H9 (cell line): ENCODE results near the gene GMPR. TPM values are rescaled to one million over a fixed set of nuclear protein-coding genes. Genes with fewer than 3 reads are reported as not detected.

ENCODE experiments used
- DNase-seq: peaks from one replicate; pipeline ENCODE4 v3.0.0-alpha.2; 2017
- H2AFZ ChIP-seq: one replicate; pipeline ENCODE4 v1.6.1; 2013; ENCODE audit warnings: mild to moderate bottlenecking, low read length, control low read depth, moderate library complexity
- H2AK5ac ChIP-seq: 2 replicates; pipeline ENCODE4 v1.6.1; 2013; ENCODE audit warnings: low read length, control low read depth, mixed read lengths; ENCODE audit not compliant: insufficient read length
- H2BK120ac ChIP-seq: one replicate; pipeline ENCODE4 v1.6.1; 2013; ENCODE audit warnings: low read depth, mild to moderate bottlenecking, low read length, control low read depth, inconsistent platforms; ENCODE audit not compliant: poor library complexity, severe bottlenecking
- H2BK12ac ChIP-seq: 2 replicates; pipeline ENCODE4 v1.6.1; 2013; ENCODE audit warnings: low read length, control low read depth, mixed read lengths, low read depth; ENCODE audit not compliant: insufficient read length
- H2BK15ac ChIP-seq: 2 replicates; pipeline ENCODE4 v1.6.1; 2013; ENCODE audit warnings: low read depth, low read length, control low read depth
- H2BK20ac ChIP-seq: one replicate; pipeline ENCODE4 v1.6.1; 2013; ENCODE audit warnings: low read depth, mild to moderate bottlenecking, low read length, control low read depth, inconsistent platforms; ENCODE audit not compliant: poor library complexity, severe bottlenecking
- H2BK5ac ChIP-seq: 2 replicates; pipeline ENCODE4 v1.6.1; 2013; ENCODE audit warnings: low read length, control low read depth, mixed read lengths; ENCODE audit not compliant: insufficient read length
- H3K14ac ChIP-seq: 2 replicates; pipeline ENCODE4 v1.6.1; 2013; ENCODE audit warnings: low read length, control low read depth; ENCODE audit not compliant: insufficient read depth
- H3K18ac ChIP-seq: 2 replicates; pipeline ENCODE4 v1.6.1; 2013; ENCODE audit warnings: low read depth, mild to moderate bottlenecking, mixed read lengths, low read length, control low read depth; ENCODE audit not compliant: insufficient read length
- H3K23ac ChIP-seq: 2 replicates; pipeline ENCODE4 v1.6.1; 2013; ENCODE audit warnings: low read length, control low read depth, mixed read lengths, low read depth; ENCODE audit not compliant: insufficient read length
- H3K23me2 ChIP-seq: 2 replicates; pipeline ENCODE4 v1.6.1; 2013; ENCODE audit warnings: low read depth, mild to moderate bottlenecking, mixed read lengths, low read length, control low read depth; ENCODE audit not compliant: insufficient read length, poor library complexity, severe bottlenecking
- H3K27ac ChIP-seq: 2 replicates; pipeline ENCODE4 v1.5.1; 2013; ENCODE audit warnings: low read length, control low read depth, mixed read lengths, low read depth; ENCODE audit not compliant: insufficient read length
- H3K27me3 ChIP-seq: 2 replicates; pipeline ENCODE4 v1.6.1; 2013; ENCODE audit warnings: low read length, control low read depth, inconsistent platforms; ENCODE audit not compliant: insufficient read depth
- H3K4ac ChIP-seq: 2 replicates; pipeline ENCODE4 v1.6.1; 2013; ENCODE audit warnings: low read depth, mild to moderate bottlenecking, control low read depth, inconsistent platforms, low read length, moderate library complexity
- H3K4me1 ChIP-seq: 2 replicates; pipeline ENCODE4 v1.6.1; 2013; ENCODE audit warnings: low read length, control low read depth, inconsistent platforms; ENCODE audit not compliant: insufficient read depth
- H3K4me2 ChIP-seq: 2 replicates; pipeline ENCODE4 v1.6.1; 2013; ENCODE audit warnings: low read length, control low read depth, mixed read lengths; ENCODE audit not compliant: insufficient read length, insufficient read depth
- H3K56ac ChIP-seq: 2 replicates; pipeline ENCODE4 v1.6.1; 2013; ENCODE audit warnings: low read depth, mild to moderate bottlenecking, mixed read lengths, low read length, control low read depth; ENCODE audit not compliant: insufficient read length
- H3K79me1 ChIP-seq: 2 replicates; pipeline ENCODE4 v1.6.1; 2013; ENCODE audit warnings: low read depth, mild to moderate bottlenecking, moderate library complexity, low read length, control low read depth, inconsistent platforms; ENCODE audit not compliant: insufficient read depth, poor library complexity, severe bottlenecking
- H3K79me2 ChIP-seq: 2 replicates; pipeline ENCODE4 v1.6.1; 2013; ENCODE audit warnings: low read length, control low read depth, inconsistent platforms; ENCODE audit not compliant: insufficient read depth
- H3K9ac ChIP-seq: 2 replicates; pipeline ENCODE4 v1.6.1; 2013; ENCODE audit warnings: low read length, control low read depth, mixed read lengths; ENCODE audit not compliant: insufficient read length; ENCODE audit errors: extremely low read depth
- H3K9me3 ChIP-seq: one replicate; pipeline ENCODE4 v1.6.1; 2013; ENCODE audit warnings: low read depth, low read length, inconsistent platforms; ENCODE audit not compliant: control insufficient read depth
- H3T11ph ChIP-seq: one replicate; pipeline ENCODE4 v1.6.1; 2013; ENCODE audit warnings: mild to moderate bottlenecking, low read length, control low read depth, inconsistent platforms
- H4K20me1 ChIP-seq: one replicate; pipeline ENCODE4 v1.6.1; 2013; ENCODE audit not compliant: control insufficient read depth, insufficient read length, insufficient read depth
- H4K5ac ChIP-seq: 2 replicates; pipeline ENCODE4 v1.6.1; 2013; ENCODE audit warnings: low read depth, mild to moderate bottlenecking, mixed read lengths, low read length, control low read depth; ENCODE audit not compliant: insufficient read length
- H4K8ac ChIP-seq: replicated peaks from 2 replicates; pipeline ENCODE4 v1.6.1; 2013; ENCODE audit warnings: low read length, control low read depth, mixed read lengths, low read depth; ENCODE audit not compliant: insufficient read length
- H4K91ac ChIP-seq: 2 replicates; pipeline ENCODE4 v1.6.1; 2013; ENCODE audit warnings: low read depth, mild to moderate bottlenecking, moderate library complexity, mixed read lengths, low read length, control low read depth; ENCODE audit not compliant: insufficient read length
- H3K27ac Mint-ChIP-seq, 3 experiments: 2 replicates in 2 of 3; 3 replicates in 1 of 3; pipeline ENCODE4 v1.8.0; 2020 to 2021; ENCODE audit warnings: mixed read lengths in 3 of 3, mild to moderate bottlenecking in 1 of 3, moderate library complexity in 1 of 3
- H3K27me3 Mint-ChIP-seq: 2 replicates; pipeline ENCODE4 v1.8.0; 2021; ENCODE audit warnings: low read depth, mild to moderate bottlenecking, moderate library complexity, mixed read lengths
- H3K36me3 Mint-ChIP-seq, 3 experiments: 2 replicates in 2 of 3; 3 replicates in 1 of 3; pipeline ENCODE4 v1.8.0; 2020 to 2021; ENCODE audit warnings: low read depth in 3 of 3, mixed read lengths in 3 of 3; ENCODE audit not compliant: insufficient read depth in 1 of 3
- H3K4me1 Mint-ChIP-seq, 2 experiments: 2 replicates each; pipeline ENCODE4 v1.8.0; 2020; ENCODE audit warnings: mixed read lengths in 2 of 2
- H3K4me3 Mint-ChIP-seq, 2 experiments: 2 replicates in 1 of 2; 3 replicates in 1 of 2; pipeline ENCODE4 v1.8.0; 2020 to 2021; ENCODE audit warnings: mild to moderate bottlenecking in 2 of 2, mixed read lengths in 2 of 2, moderate library complexity in 1 of 2
- H3K9me3 Mint-ChIP-seq, 2 experiments: 2 replicates in 1 of 2; 3 replicates in 1 of 2; pipeline ENCODE4 v1.8.0; 2020; ENCODE audit warnings: mild to moderate bottlenecking in 2 of 2, mixed read lengths in 2 of 2, moderate library complexity in 1 of 2
- CTCF ChIP-seq: fragments of 200-600 bp; sonication (generic); conservative IDR thresholded peaks from 3 replicates; pipeline ENCODE4 v1.8.0; 2021; ENCODE audit warnings: antibody characterized with exemption, mild to moderate bottlenecking
- WGBS: extraction: QIAGEN DNeasy Blood & Tissue Kit; methylation state at CpG from one replicate; pipeline ENCODE4 v1.1.7; 2013; ENCODE audit warnings: missing lambda C conversion rate, low lambda C conversion rate, mixed read lengths; ENCODE audit not compliant: insufficient read length; ENCODE audit errors: extremely low coverage; 5-methylcytosine and 5-hydroxymethylcytosine counted together
- total RNA-seq: library from RNA; stranded (reverse); gene quantifications from 2 replicates; pipeline ENCODE4 v1.2.1, GENCODE V29; 2021

The GMPR gene
- total RNA-seq, 1 experiment from 2014 or later: 0.70 TPM

- Histone ChIP-seq H4K91ac (no peak overlapping the region), H2BK120ac (no peak overlapping the region), H4K20me1 (no peaks in the 10 kb centered on the region), H3K14ac (no peak overlapping the region), H3K23me2 (no peaks in the 10 kb centered on the region), H3T11ph (no peak overlapping the region), H3K56ac (no peak overlapping the region), H3K9ac (no peak overlapping the region), H3K4ac (no peak overlapping the region), H3K9me3 (no peaks in the 10 kb centered on the region), H3K27me3 (no peaks in the 10 kb centered on the region), H4K5ac (no peak overlapping the region), H3K79me1 (no peaks in the 10 kb centered on the region), H3K79me2 (no peaks in the 10 kb centered on the region), H2BK20ac (no peak overlapping the region), H2BK12ac (no peak overlapping the region), H3K4me1 (no peaks in the 10 kb centered on the region), H2AFZ (no peak overlapping the region), H3K4me2 (no peak overlapping the region), H2AK5ac (no peak overlapping the region), H3K27ac (no peak overlapping the region), H3K23ac (no peak overlapping the region), H2BK15ac (no peak overlapping the region), H4K8ac (no peak overlapping the region), H3K18ac (no peak overlapping the region), H2BK5ac (no peak overlapping the region)
- no peak overlapping the region for H3K27ac Mint-ChIP-seq
- no peaks in the 10 kb centered on the region for H3K36me3 Mint-ChIP-seq
- H3K4me1 Mint-ChIP-seq: peaks cover 30 to 33% of the 10 kb centered on the region in 2 experiments
- H3K9me3 Mint-ChIP-seq: no peaks in the 10 kb centered on the region
- H3K27me3 Mint-ChIP-seq: no peaks in the 10 kb centered on the region; the same call in none of the 2 replicates
- no peak for TF ChIP-seq CTCF
- DNase-seq: no peak
- WGBS: no CpG with 5 or more reads among the region's 6 CpGs
- H3K4me3 Mint-ChIP-seq: no peak overlapping the region
Observed at GRCh38 chr6:16318538-16318937, 80.2 kb downstream of the GMPR start.
